GM18873 (cell line): ENCODE measurements around the gene APOLD1.
"Not testable (repeated sequence)": the region's sequence is repeated elsewhere in the genome, so short reads cannot be mapped to it uniquely, and the experiment has no call there.

Source experiments
- ATAC-seq: cut with Tn5 transposase; IDR thresholded peaks from one replicate; pipeline ENCODE4 v1.9.1; 2021; ENCODE audit warnings: mild to moderate bottlenecking, moderate library complexity, moderate number of reproducible peaks; ENCODE audit not compliant: unreplicated experiment, low FRiP score

The APOLD1 gene

GRCh38 chr12:12784911-12785814, at the start of gene APOLD1:
TSS of gene APOLD1 (plus strand) at chr12:12785659. CDS start at chr12:12785692, 33 bp downstream.
- no peak for ATAC-seq

GRCh38 chr12:12736759-12737676, 48.4 kb upstream of the APOLD1 start:
- no peak for ATAC-seq

- ATAC-seq: not testable (repeated sequence)
Observed at GRCh38 chr12:12738152-12738551, 47.3 kb upstream of the APOLD1 start.

- no peak for ATAC-seq
Observed at GRCh38 chr12:12741660-12742059, 43.8 kb upstream of the APOLD1 start.

DNA sequence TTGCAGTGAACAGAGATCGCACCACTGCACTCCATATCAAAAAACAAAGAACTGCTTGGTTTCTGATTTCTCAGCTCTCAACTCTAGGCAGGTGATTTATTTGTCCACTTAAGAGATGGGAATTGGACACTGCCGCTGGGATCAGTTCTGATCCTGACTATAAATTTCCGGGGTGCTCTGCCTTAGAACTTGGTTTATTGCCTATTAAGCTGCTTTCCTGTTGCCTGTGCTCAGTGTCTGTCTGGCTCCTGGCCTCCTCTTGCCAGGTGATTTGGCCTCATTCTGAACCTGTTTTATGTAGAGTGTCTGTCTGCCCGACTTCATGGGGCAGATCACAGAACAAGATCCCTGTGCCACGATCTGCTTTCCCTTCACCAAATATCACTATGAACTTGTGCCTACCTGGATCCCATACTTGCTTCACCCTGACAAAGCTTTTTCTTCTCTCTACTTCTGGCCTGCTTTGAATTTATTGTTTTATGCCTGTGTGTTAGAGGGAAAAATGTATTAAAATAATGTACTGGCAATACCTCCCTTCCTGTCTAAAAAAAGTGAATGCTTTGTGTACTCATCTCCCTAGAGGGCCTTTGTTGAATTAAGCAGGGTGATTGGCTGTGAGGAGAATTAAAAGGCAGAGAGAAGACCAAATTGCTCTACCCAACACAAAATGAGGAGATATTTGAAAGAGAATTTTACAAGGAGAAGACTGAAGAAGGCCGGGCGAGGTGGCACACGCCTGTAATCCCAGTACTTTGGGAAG, 40.7 kb upstream of the APOLD1 start:
- ATAC-seq: no peak

DNA sequence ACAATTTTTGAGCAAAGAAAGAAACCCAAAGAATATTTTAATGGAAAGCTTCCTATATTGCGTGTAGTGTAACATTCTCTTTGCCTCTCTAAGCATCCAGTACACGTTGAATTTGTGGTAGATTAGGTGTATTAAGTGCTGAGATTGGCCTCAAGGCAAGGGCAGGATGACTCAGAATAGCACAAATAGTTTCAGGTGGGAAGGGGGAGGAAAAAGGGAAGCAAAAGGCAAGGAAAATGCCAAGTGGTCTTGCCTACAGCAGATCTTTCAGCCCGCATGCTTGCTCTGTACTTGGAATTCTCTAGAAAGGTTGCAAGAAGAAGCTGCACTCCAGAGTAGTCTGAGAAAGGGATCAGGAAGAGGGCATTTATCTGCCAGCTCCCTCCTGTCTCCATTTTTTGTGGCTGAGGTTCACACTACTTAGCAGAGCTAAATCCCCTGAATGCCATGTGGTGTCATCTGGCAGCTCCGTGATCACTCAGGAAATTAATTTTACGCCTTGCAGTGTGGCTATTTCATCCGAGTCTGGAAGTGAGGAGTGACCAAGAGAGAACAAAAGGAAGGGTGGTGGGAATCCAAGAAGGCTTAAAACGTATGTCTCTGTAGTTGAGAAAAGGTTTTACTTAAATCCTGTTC, 39.8 kb upstream of the APOLD1 start:
- no peak for ATAC-seq

- ATAC-seq: no peak
Observed at GRCh38 chr12:12747278-12747677, 38.2 kb upstream of the APOLD1 start.

DNA sequence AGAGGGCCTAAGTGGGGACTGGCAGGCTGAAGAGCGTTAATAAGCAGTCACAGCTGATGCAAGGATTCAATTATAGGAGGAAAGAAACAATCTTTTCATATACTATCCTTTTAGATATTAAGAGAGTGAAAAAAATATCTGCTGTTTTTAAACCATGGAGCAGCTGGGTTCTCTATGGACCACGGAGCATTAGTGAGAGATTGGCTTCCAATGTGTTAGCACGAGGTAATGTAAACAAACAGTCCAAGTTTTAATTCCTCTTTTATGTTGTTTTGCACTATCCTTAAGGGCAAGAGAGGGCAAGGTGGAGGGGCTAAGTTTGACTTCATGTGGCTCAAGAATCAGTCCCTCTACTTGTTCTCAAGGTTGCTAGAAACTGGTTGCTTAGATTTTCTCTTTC, 37.4 kb upstream of the APOLD1 start:
- ATAC-seq: no peak

DNA sequence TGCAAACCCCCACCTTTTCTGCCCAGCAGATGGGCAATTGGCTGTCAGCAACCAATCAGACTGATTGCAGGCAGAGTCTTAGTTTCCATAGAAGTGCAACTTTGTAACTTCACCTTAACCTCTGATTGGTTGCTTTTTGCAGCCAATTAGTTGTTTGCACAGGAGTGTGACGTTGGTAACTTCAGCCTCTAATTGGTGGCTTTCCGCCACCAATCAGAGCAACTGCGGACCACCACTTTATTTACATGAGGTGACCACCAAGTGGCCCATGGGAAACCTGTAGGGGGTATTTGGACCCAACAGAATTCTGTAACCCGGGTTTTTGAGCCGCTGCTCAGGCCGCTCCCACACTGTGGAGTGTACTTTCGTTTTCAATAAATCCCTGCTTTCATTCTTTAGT, 36.0 kb upstream of the APOLD1 start:
- ATAC-seq: no peak

GRCh38 chr12:12755923-12756322, 29.5 kb upstream of the APOLD1 start:
- ATAC-seq: no peak

DNA sequence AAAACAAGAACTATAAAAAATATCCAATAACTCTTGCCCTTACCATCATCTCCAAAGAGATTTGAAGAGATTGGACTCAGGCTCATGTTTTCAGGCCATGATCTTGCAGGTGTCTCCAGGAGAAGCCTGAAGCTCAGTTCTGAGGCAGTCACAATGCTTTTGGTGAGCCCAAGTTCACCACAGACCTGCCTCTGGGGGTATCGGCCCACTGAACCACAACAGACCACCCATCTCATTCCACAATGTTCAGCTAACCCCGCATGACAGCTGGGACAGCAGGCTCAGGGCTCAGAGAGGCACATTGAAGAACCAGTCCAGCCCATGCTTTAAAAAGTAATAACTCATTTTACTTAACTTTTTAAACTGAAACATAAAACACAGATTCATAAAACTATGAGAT, 28.3 kb upstream of the APOLD1 start:
- ATAC-seq: no peak

DNA sequence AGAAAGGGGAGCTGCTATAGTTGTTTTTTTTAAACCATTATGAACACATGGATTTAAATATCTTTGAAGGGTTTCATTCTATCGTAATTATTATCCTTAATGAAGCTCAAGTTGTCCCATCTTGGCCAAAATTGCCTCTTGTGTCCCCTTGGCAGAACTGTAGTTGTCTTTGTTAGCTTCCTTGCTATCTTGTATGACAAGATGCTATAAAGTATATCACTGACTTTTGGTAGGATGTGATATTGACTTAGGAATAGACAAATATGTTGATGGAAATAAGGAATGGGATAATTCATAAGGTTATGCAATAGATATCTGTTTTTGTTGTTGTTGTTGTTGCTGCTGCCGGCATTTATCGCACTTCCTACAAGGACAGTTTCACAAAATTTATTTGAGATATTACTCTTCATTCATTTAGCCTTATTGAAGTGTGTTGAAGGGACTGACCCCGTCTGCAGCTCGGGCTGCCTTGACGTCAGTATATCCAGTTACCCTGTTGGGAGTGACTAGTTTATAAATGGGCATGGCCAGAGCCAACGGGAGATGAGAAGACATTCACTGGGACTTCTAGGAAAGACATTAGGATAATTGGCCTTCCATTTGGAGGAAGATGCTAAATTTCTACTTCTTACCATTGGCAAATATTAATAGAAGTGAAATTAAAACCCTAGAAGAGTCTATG, 26.1 kb upstream of the APOLD1 start:
- no peak for ATAC-seq

GRCh38 chr12:12764824-12765223, 20.6 kb upstream of the APOLD1 start:
- ATAC-seq: no peak

DNA sequence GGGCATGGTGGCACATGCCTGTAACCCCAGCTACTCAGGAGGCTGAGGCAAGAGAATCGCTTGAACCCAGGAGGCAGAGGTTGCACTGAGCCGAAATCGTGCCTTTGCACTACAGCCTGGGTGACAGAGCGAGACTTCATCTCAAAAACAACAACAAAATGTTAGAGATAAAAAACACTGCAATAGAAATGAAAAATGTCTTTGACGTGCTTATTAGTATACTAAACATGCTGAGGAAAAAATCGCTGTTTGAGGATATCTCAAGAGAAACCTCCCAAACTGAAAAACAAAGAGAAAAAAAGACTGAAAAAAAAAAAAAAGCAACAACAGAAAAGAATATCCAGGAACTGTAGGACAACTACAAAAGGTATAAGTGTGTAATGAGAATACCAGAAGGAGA, 15.2 kb upstream of the APOLD1 start:
- no peak for ATAC-seq

- ATAC-seq: no peak
Observed at GRCh38 chr12:12774791-12775190, 10.7 kb upstream of the APOLD1 start.

GRCh38 chr12:12776261-12776660, 9.2 kb upstream of the APOLD1 start:
- no peak for ATAC-seq

DNA sequence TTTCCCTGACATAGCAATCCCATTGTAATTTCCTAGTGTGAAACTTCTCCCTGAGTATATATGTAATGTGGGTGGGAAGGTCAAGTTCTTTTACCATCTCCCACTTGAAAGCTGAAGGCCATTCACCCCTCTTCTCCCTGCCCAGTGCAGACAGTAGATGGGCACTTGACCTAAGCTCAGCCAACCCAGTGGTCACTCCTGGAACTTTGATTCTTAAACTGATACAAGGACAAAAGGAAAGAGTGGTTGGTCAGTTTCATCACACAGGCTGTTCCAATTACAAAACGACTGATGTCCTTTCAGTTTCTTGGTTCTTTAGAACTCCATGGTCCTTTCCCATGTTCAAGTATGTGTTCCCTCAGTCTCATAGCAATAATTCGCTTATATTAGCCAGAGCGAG, 8.4 kb upstream of the APOLD1 start:
- no peak for ATAC-seq

GRCh38 chr12:12779007-12779406, 6.5 kb upstream of the APOLD1 start:
- no peak for ATAC-seq

GRCh38 chr12:12779529-12779928, 5.9 kb upstream of the APOLD1 start:
- no peak for ATAC-seq

- ATAC-seq: no peak
Observed at GRCh38 chr12:12784116-12784515, 1.3 kb upstream of the APOLD1 start.
